ENCODE results near the gene PTK7.

- no peak for TF ChIP-seq CTCF (conservative IDR thresholded peaks at IDR 0.05; ENCODE audit: low read depth, low read length)
- TF ChIP-seq EZH2 (IDR thresholded peaks at IDR 0.05; ENCODE audit: low read length, unreplicated experiment) = no peak
- no peak for TF ChIP-seq EZH2phosphoT487 (IDR thresholded peaks at IDR 0.05; ENCODE audit: borderline replicate concordance, low read length)
Observed at GRCh38 chr6:43105538-43106222, 29.6 kb downstream of the PTK7 start.
